ENCODE results near the gene THSD7A. TPM values are rescaled to one million over a fixed set of nuclear protein-coding genes. Genes with fewer than 3 reads are reported as not detected.

Gene THSD7A
- total RNA-seq, 1 donor from 2014 or later, result 0.28 TPM

DNA sequence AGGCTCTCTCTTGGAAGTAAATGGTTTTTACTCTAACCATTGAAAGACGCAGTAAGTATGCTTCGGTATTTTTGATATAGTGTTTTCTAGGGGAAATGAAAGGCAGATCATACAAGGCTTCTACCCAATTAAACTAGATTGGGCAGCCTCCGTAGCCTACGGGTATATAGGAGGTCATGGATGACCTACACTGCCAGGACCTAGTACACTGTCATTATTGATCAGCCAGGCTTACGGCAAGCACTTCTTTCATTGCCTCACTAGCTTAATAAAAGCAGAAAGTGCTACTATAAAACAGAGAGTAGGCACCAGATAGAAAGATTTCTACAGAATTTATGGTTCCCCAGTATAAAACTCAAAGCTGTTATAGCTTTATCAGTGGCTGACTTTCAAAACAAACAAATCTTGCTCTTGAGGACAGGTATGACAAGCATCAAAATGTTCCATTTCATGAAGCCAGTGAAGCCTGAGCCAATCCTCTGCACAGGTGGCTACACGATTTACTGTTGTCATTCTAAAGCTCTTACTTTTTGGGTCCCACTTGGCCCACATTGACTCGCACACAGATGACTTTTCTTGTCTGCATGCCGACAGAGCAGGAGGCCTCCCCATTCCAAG lies 358.1 kb downstream of the THSD7A start:
- H3F3A ChIP-seq (ENCODE audit: low read depth), result no peaks in the 10 kb centered on the region
- H3K27me3 Mint-ChIP-seq (ENCODE audit: insufficient read depth, low read depth), result no peaks in the 10 kb centered on the region
- no peak overlapping the region for H3K4me2 ChIP-seq
- no peak overlapping the region for H3K9ac ChIP-seq
- TF ChIP-seq, protein P1, sequence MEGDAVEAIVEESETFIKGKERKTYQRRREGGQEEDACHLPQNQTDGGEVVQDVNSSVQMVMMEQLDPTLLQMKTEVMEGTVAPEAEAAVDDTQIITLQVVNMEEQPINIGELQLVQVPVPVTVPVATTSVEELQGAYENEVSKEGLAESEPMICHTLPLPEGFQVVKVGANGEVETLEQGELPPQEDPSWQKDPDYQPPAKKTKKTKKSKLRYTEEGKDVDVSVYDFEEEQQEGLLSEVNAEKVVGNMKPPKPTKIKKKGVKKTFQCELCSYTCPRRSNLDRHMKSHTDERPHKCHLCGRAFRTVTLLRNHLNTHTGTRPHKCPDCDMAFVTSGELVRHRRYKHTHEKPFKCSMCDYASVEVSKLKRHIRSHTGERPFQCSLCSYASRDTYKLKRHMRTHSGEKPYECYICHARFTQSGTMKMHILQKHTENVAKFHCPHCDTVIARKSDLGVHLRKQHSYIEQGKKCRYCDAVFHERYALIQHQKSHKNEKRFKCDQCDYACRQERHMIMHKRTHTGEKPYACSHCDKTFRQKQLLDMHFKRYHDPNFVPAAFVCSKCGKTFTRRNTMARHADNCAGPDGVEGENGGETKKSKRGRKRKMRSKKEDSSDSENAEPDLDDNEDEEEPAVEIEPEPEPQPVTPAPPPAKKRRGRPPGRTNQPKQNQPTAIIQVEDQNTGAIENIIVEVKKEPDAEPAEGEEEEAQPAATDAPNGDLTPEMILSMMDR (IDR thresholded peaks at IDR 0.05), result no peak
- no peak for TF ChIP-seq EZH2phosphoT487 (IDR thresholded peaks at IDR 0.05)
- TF ChIP-seq EZH2 (IDR thresholded peaks at IDR 0.05), result no peak
- no peaks in the 10 kb centered on the region for H4K20me1 ChIP-seq (ENCODE audit: low read depth)
- no peak overlapping the region for H3K27ac ChIP-seq
- H3K27me3 ChIP-seq, result no peaks in the 10 kb centered on the region
- H3K9me3 Mint-ChIP-seq, result no peaks in the 10 kb centered on the region
- no peaks in the 10 kb centered on the region for H3K36me3 ChIP-seq
- no peaks in the 10 kb centered on the region for H3K4me1 ChIP-seq
- no peaks in the 10 kb centered on the region for H3K4me1 Mint-ChIP-seq
- H3K36me3 Mint-ChIP-seq, result no peaks in the 10 kb centered on the region
- no peaks in the 10 kb centered on the region for H3K9me3 ChIP-seq (ENCODE audit: low read depth)
- no peak overlapping the region for H3K4me3 ChIP-seq
- no peak overlapping the region for H2AFZ ChIP-seq (replicated peaks)
- DNase-seq (ENCODE audit: low spot score), result no peak
- H3K79me2 ChIP-seq (ENCODE audit: low read depth), result no peaks in the 10 kb centered on the region
- H3K27ac Mint-ChIP-seq, result no peak overlapping the region
- no peak overlapping the region for H3K4me3 Mint-ChIP-seq

DNA sequence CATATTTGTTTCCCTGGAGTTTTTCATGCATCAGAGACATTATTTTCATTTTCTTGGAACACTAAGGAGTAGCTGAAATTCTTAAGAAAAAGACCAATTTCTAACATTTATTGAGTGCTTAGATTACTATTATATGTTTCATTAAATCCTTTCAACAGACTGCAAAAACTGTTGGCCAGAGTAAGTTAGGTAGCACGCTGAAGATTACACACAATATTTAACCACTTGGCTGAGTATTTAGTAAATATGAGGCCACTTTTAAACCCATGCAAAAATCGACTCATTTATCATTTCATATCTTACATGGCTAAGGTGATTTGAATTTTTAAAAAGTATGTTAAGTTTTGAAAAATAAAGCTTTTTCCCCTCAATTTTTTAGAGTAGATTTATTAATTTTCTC lies 358.8 kb downstream of the THSD7A start:
- no peaks in the 10 kb centered on the region for H4K20me1 ChIP-seq (ENCODE audit: low read depth)
- H3K4me3 Mint-ChIP-seq, result no peak overlapping the region
- no peak overlapping the region for H3K4me2 ChIP-seq
- H3K4me1 Mint-ChIP-seq, result no peaks in the 10 kb centered on the region
- H3K27ac ChIP-seq, result no peak overlapping the region
- H3K9me3 ChIP-seq (ENCODE audit: low read depth), result no peaks in the 10 kb centered on the region
- no peaks in the 10 kb centered on the region for H3K27me3 ChIP-seq
- no peak overlapping the region for H2AFZ ChIP-seq (replicated peaks)
- no peak for DNase-seq (ENCODE audit: low spot score)
- no peaks in the 10 kb centered on the region for H3F3A ChIP-seq (ENCODE audit: low read depth)
- no peak overlapping the region for H3K4me3 ChIP-seq
- no peaks in the 10 kb centered on the region for H3K79me2 ChIP-seq (ENCODE audit: low read depth)
- no peak overlapping the region for H3K9ac ChIP-seq
- no peaks in the 10 kb centered on the region for H3K36me3 ChIP-seq
- no peaks in the 10 kb centered on the region for H3K4me1 ChIP-seq
- H3K27ac Mint-ChIP-seq, result no peak overlapping the region
- H3K9me3 Mint-ChIP-seq, result no peaks in the 10 kb centered on the region
- H3K36me3 Mint-ChIP-seq, result no peaks in the 10 kb centered on the region
- TF ChIP-seq EZH2 (IDR thresholded peaks at IDR 0.05), result no peak
- H3K27me3 Mint-ChIP-seq (ENCODE audit: insufficient read depth, low read depth), result no peaks in the 10 kb centered on the region

DNA sequence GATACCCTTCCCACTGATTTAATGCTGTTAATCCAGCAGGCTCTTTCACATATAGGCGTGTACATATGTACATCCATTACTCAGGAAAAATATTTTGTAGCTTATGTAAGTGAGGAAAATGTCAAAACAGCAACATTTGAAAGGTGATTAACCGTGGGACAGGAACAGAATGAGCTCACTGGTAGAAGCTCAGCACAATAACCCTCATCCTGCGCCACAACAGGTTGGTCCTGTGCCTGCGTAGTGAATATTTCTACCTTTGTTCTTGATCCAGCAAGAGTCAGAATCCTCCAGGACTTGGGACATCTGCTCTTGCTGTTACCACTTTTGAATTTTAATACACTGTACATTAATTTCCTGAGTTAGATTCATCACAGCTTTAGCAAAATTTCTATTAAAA lies 359.4 kb downstream of the THSD7A start:
- Mint-ChIP-seq H3K27me3 (ENCODE audit: insufficient read depth, low read depth) (no peaks in the 10 kb centered on the region), H3K4me3 (no peak overlapping the region), H3K9me3 (no peaks in the 10 kb centered on the region), H3K36me3 (no peaks in the 10 kb centered on the region), H3K27ac (no peak overlapping the region), H3K4me1 (no peaks in the 10 kb centered on the region)
- Histone ChIP-seq H3K4me3 (no peak overlapping the region), H3K4me2 (no peak overlapping the region), H3K27me3 (no peaks in the 10 kb centered on the region), H3F3A (ENCODE audit: low read depth) (no peaks in the 10 kb centered on the region), H3K4me1 (no peaks in the 10 kb centered on the region), H3K27ac (no peak overlapping the region), H4K20me1 (ENCODE audit: low read depth) (no peaks in the 10 kb centered on the region), H2AFZ (replicated peaks) (no peak overlapping the region), H3K36me3 (no peaks in the 10 kb centered on the region), H3K9me3 (ENCODE audit: low read depth) (no peaks in the 10 kb centered on the region), H3K79me2 (ENCODE audit: low read depth) (no peaks in the 10 kb centered on the region), H3K9ac (no peak overlapping the region)
- no peak for TF ChIP-seq EZH2 (IDR thresholded peaks at IDR 0.05)
- TF ChIP-seq, protein P1 (IDR thresholded peaks at IDR 0.05), result no peak
- no peak for TF ChIP-seq EZH2phosphoT487 (IDR thresholded peaks at IDR 0.05)
- no peak for DNase-seq (ENCODE audit: low spot score)

DNA sequence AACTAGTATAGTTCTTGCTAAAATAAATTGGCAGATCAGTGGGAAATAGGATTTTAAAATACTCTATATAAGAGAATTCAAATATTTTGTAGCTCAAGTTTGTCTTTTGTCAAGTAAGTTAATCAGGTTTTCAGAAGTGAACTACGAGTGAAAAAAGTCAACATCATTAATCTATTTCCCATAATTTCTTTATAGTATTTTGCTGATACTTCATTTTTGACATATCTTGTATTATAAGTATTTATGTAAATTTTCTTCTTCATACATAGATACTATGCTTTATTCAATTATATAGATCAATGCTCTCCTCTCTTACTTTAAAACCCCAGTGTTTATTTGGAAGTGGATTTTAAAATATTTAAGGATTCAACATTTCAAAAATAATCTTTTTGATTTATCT lies 360.7 kb downstream of the THSD7A start:
- Histone ChIP-seq H3K4me1 (peaks cover 5% of the 10 kb centered on the region), H3F3A (ENCODE audit: low read depth) (no peaks in the 10 kb centered on the region), H2AFZ (replicated peaks) (no peak overlapping the region), H3K79me2 (ENCODE audit: low read depth) (no peaks in the 10 kb centered on the region), H3K9me3 (ENCODE audit: low read depth) (no peaks in the 10 kb centered on the region), H3K27me3 (no peaks in the 10 kb centered on the region), H3K4me3 (no peak overlapping the region), H3K9ac (no peak overlapping the region), H3K27ac (no peak overlapping the region), H4K20me1 (ENCODE audit: low read depth) (no peaks in the 10 kb centered on the region), H3K4me2 (no peak overlapping the region), H3K36me3 (no peaks in the 10 kb centered on the region)
- Mint-ChIP-seq H3K4me3 (no peak overlapping the region), H3K27ac (no peak overlapping the region), H3K36me3 (no peaks in the 10 kb centered on the region), H3K4me1 (no peaks in the 10 kb centered on the region), H3K9me3 (no peaks in the 10 kb centered on the region), H3K27me3 (ENCODE audit: insufficient read depth, low read depth) (no peaks in the 10 kb centered on the region)
- TF ChIP-seq EZH2phosphoT487 (IDR thresholded peaks at IDR 0.05) (no peak), EZH2 (IDR thresholded peaks at IDR 0.05) (no peak)
- TF ChIP-seq, protein P1 (IDR thresholded peaks at IDR 0.05), result no peak
- DNase-seq (ENCODE audit: low spot score), result no peak

Measured in neural progenitor cell (in vitro differentiated cells).